Suppressor macrophage (primary cell): Measurements from ENCODE around the gene VKORC1.
A peak's percentile ranks its signal among the peaks of the same experiment; 100 is the strongest.

ENCODE experiments used
- DNase-seq, 4 experiments: peaks; one replicate each; pipeline ENCODE4 v3.0.0-alpha.2; 2020 to 2022

The VKORC1 gene

DNA sequence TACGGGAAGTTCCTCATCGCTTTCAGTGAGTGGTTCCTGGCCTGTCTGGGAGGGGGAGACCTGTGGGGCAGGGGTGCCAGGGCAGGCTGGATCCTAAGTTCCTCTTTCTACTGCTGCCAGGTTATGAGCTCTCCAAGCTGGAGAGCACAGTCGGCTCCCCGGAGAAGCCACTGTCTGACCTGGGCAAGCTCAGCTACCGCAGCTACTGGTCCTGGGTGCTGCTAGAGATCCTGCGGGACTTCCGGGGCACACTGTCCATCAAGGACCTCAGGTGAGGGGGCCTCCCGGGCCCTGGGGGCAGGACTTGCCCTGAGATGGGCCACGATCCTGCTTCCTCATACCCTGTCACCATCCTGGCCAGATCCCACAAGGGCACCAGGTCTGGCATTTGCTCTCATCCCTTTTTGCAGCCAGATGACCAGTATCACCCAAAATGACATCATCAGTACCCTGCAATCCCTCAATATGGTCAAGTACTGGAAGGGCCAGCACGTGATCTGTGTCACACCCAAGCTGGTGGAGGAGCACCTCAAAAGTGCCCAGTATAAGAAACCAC lies 35.8 kb upstream of the VKORC1 start:
- DNase-seq, result peak; percentile 44 to 71 (median 66)

- peak; percentile 90 to 93 (median 90) for DNase-seq
These were observed 35.2 kb upstream of the VKORC1 start for GRCh38 chr16:31129568-31130335.

- DNase-seq, result peak; percentile 88 to 96 (median 94)
These were observed 34.3 kb upstream of the VKORC1 start for GRCh38 chr16:31128711-31129567.

- DNase-seq, result no peak
These were observed 32.6 kb upstream of the VKORC1 start for GRCh38 chr16:31127182-31127581.

- DNase-seq, result no peak
These were observed 31.2 kb upstream of the VKORC1 start for GRCh38 chr16:31125844-31126243.

- no peak for DNase-seq
These were observed 25.5 kb upstream of the VKORC1 start for GRCh38 chr16:31120129-31120528.

DNA sequence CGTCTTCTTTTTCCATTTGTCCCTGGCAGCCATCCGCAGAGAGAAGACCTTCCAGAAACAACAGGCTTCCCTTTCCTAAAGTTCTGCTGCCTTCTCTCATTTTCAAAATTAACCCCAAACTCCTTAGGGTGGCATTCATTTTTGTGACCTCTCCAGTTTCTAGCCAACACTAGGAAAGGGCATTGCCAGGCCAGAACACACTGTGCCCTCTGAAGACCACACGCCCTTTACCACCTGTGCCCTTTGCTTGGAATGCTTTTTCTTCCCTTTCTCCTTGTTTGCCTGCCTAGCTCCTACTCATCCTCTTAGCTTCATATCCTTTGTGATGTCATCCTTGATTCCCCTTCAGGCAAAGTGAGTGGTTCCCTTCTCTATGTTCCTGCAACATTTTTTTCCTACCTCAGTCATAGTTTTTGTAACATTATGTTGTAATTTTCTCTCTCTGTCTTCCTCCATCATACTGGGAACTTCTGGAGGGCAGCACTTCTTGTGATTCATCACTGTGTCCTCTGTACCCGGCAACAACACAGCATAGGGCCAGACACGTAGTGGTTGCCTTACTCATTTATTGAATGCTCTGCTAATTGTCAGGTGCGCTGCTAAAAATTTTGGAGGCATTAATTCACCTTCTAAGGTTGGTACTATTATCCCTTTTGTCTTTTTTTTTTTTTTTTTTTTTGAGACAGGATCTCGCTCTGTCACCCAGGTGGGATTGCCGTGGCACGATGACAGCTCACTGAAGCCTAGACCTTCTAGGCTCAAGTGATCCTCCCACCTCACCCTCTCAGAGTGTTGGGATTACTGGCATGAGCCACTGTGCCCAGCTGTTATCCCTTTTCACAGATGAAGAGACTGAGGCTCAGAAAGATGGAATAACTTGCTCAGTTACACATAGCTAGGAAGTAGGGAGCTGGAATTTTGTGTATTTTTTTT lies 23.9 kb upstream of the VKORC1 start:
- DNase-seq, result peak; percentile 61 to 93 (median 80)

DNA sequence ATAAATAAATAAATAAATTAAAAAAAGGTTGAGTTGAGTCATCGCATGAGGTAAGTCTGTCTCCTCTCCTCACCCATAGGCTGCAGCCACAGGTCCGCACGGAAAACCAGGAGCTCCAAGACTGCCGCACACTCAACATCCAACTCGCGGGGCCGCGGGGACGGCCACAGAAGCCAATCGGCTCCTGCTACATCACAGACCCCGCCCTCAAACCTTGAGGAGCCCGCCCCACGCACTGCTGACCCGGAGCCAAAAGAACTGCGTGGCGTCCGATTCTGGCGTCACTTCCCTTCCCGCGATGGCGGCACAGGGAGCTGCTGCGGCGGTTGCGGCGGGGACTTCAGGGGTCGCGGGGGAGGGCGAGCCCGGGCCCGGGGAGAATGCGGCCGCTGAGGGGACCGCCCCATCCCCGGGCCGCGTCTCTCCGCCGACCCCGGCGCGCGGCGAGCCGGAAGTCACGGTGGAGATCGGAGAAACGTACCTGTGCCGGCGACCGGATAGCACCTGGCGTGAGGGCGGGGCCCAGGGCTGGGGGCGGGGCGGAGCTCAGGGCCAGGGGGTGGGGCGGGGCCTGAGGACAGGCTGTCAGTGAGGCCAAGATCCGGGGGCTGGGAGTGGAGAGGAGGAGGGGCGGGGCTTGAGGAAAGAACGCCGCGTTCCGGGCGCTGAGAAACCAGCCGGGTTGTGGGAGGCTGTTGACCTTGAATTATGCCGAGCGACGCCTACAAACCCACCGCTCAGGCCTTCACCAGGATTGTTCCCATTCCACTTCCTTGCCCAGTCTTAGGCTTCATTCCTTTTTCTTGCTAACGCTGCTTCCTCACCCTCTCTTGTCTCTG lies 23.0 kb upstream of the VKORC1 start, which contains the start of gene KAT8:
Gene KAT8, plus strand, starts transcription at position 281 of the 839 bp plus-strand sequence. Its CDS starts 18 bp downstream, at position 299.
- peak; percentile 99 to 100 (median 99) for DNase-seq

DNA sequence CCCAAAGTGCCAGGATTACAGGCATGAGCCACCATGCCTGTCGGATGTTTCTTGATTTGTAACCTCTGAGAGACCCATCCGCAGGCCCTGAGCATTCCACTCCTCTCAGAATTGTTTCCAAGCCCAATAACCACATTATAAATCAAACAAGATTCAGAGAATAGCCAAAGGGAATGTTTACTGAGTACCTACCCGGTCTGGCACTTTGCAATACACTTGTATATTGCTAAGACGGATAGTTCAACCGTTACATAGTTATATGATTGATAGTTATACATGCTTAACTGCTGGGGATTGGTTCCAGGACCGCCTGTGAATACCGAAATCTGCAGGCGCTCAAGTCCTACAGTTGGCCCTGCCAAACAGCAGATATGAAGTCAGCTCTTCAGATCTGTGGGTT lies 19.9 kb upstream of the VKORC1 start:
- DNase-seq, result no peak

GRCh38 chr16:31113121-31114120 lies 18.8 kb upstream of the VKORC1 start:
- DNase-seq, result peak; percentile 77 to 93 (median 88)

DNA sequence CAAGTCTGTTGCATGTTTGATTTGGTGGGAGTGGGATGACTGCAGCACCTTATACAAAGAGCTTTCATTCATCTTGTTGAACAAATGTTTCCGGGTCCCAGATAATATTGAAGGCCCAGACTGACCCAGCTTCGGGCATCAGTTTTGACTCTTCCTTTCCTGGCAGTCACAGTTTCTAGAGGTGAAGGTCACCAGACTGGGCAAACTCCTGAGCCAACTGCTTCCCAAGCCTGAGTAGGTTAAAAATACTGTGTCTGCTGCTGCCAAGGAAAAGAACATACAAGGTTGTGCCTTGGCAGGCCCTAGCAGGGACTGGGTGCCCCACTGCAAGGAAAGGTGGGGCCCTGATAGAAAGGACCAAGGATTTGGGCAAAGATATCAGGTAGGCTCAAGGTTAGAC lies 18.1 kb upstream of the VKORC1 start:
- no peak for DNase-seq

DNA sequence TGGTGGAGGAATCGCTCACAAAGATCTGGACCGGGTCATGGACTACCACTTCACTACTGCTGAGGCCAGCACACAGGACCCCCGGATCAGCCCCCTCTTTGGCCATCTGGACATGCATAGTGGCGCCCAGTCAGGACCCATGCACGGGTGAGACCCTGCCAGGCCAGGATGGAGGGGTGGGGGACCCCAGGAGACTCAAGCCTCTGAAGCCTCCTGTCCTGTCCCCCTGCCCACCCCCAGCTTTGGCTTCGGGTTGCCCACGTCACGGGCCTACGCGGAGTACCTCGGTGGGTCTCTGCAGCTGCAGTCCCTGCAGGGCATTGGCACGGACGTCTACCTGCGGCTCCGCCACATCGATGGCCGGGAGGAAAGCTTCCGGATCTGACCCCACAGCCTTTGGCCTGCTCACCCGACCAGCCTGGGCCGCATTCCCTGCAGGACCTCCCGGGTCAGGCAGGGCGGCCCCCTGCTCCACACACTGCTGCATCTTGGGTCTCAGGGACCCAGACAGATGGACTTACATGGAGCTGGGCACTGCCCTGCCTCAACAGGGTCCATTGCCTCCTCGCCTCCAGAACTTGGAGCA lies 17.4 kb upstream of the VKORC1 start:
- no peak for DNase-seq

- no peak for DNase-seq
These were observed 15.8 kb upstream of the VKORC1 start for GRCh38 chr16:31110106-31111034.

DNA sequence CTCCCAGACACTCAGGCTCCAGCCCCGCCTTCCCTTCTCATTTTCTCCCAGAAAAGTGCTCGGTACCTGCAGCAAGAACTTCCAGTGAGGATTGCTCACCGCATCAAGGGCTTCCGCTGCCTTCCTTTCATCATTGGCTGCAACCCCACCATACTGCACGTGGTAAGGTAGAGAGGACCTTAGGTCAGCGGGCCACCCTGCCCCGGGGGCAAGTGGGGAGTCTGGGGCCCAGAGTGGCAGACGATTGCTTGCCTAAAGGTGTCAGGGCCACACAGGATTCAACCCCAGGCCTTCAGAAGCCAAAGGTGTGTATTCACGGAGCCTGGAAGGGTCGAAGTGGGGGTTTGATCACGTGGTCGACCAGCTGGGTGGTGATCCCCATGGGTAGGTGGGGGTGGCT lies 15.0 kb upstream of the VKORC1 start:
- DNase-seq, result no peak

- peak in 3 of 4 experiments; percentile 27 to 45 (median 38) for DNase-seq
These were observed 14.4 kb upstream of the VKORC1 start for GRCh38 chr16:31108794-31109558.

DNA sequence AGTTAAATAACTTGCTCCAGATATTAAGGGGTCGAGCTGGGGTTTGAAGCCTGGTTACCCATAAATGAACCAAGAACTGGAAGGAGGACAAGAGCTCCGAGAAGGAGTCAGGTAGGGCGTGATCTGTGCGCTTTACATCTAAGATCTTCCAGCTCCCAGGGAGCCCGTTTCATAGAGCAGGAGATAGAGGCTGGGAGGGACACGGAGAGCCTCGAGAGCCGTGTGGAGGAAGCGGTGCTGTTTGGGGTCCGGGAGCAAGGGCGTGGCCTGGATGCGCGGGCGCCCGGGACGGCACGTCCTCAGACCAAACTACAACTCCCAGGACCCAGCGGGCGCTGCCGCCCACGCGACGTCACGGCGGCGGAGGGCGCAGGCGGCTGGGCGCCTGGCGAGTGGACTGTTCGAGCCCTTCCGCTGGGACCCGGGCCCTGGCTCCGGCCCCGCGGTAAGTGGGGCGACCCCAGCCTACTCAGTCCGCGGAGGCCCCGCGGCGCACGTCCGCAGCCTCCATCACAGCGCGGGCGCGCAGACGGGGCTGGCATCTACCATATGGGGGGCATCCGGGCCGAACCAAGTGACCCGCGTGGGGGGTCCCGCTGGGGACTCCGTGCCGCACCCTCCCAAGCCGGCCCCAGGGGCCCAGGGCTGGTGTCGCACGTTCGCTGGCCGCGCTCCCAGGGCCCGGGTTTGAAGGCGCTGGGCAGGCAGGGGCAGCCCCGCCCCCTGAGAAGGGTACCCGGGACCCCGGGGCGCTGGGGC lies 13.6 kb upstream of the VKORC1 start, which contains the start of gene BCKDK:
Gene BCKDK, plus strand, starts transcription at position 352 of the 759 bp plus-strand sequence. CDS start 838 bp downstream, outside the sequence.
- DNase-seq, result peak; percentile 86 to 96 (median 92)
